Measurements from ENCODE around the gene PMPCA.

PMPCA gene

DNA sequence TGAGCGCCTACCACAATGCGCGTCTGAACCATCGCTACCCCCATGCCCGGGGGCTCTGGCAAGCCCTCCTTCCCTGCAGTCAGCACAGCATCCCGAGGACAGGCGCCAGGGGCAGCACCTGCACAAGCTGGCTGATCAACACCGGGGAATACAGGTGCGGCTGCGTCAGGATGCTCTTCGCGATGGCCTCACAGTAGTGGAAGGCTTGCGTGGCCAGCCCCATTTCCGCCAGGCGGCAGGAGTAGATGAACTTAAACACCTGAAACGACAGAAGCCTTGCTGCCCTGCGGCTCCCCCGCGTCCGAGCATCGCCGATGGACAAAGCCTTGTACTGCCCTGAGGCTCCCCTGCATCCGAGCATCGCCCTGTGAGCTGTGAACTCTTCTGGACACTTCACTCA, 46.9 kb downstream of the PMPCA start:
- no peaks in the 10 kb centered on the region for H3K27me3 ChIP-seq (ENCODE audit: insufficient read depth, low read length)
- no peak overlapping the region for H3K9ac ChIP-seq (ENCODE audit: low read length)
- H3K27ac ChIP-seq (ENCODE audit: low read depth, low read length, poor library complexity, severe bottlenecking), result no peak overlapping the region
- H3K4me3 ChIP-seq (ENCODE audit: low read depth, low read length, poor library complexity, severe bottlenecking), result no peak overlapping the region
- H3K9me2 ChIP-seq (ENCODE audit: low read depth, low read length), result no peaks in the 10 kb centered on the region
- no peak overlapping the region for H2AFZ ChIP-seq (ENCODE audit: low read length)
- H3K9me3 ChIP-seq (ENCODE audit: low read length), result no peaks in the 10 kb centered on the region
- no peaks in the 10 kb centered on the region for H4K20me1 ChIP-seq (ENCODE audit: insufficient read depth, low read length)
- H3K36me3 ChIP-seq (ENCODE audit: insufficient read depth, low read length), result peaks cover 86% of the 10 kb centered on the region
- H3K4me1 ChIP-seq (ENCODE audit: insufficient read depth, low read length, severe bottlenecking), result no peaks in the 10 kb centered on the region
- H3K4me2 ChIP-seq (ENCODE audit: low read length), result no peak overlapping the region
- TF ChIP-seq, protein P1, sequence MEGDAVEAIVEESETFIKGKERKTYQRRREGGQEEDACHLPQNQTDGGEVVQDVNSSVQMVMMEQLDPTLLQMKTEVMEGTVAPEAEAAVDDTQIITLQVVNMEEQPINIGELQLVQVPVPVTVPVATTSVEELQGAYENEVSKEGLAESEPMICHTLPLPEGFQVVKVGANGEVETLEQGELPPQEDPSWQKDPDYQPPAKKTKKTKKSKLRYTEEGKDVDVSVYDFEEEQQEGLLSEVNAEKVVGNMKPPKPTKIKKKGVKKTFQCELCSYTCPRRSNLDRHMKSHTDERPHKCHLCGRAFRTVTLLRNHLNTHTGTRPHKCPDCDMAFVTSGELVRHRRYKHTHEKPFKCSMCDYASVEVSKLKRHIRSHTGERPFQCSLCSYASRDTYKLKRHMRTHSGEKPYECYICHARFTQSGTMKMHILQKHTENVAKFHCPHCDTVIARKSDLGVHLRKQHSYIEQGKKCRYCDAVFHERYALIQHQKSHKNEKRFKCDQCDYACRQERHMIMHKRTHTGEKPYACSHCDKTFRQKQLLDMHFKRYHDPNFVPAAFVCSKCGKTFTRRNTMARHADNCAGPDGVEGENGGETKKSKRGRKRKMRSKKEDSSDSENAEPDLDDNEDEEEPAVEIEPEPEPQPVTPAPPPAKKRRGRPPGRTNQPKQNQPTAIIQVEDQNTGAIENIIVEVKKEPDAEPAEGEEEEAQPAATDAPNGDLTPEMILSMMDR (IDR thresholded peaks at IDR 0.05; ENCODE audit: low read length), result no peak
- no peak for TF ChIP-seq EZH2 (IDR thresholded peaks at IDR 0.05; ENCODE audit: borderline replicate concordance, low read length)
- H3F3A ChIP-seq (ENCODE audit: insufficient read depth, low read length), result no peaks in the 10 kb centered on the region
- no peaks in the 10 kb centered on the region for H3K79me2 ChIP-seq (ENCODE audit: insufficient read depth, low read length)

DNA sequence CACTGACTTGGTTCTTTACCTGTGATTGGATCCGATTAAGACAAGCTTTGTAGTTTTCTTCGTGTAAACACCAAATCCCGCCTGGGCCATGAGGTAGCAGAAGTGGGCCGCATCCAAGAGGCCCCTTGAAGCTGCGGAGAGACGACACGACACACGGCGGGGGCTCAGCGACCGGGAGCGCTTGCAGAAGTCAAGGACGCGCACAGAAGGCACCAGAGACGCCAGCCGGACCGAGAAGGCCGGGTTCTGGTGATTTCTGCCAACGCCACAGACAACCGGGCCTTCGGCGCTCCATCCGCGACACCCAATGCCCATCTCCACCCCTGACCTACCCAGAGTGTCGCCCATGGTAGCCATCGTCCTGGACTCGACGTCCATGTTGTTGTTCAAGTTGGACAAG, 49.0 kb downstream of the PMPCA start:
- H3K27ac ChIP-seq (ENCODE audit: low read depth, low read length, poor library complexity, severe bottlenecking), result no peak overlapping the region
- H3K9ac ChIP-seq (ENCODE audit: low read length), result no peak overlapping the region
- H3K27me3 ChIP-seq (ENCODE audit: insufficient read depth, low read length), result no peaks in the 10 kb centered on the region
- no peaks in the 10 kb centered on the region for H3F3A ChIP-seq (ENCODE audit: insufficient read depth, low read length)
- no peaks in the 10 kb centered on the region for H3K4me1 ChIP-seq (ENCODE audit: insufficient read depth, low read length, severe bottlenecking)
- H3K36me3 ChIP-seq (ENCODE audit: insufficient read depth, low read length), result peaks cover 92% of the 10 kb centered on the region
- H3K4me3 ChIP-seq (ENCODE audit: low read depth, low read length, poor library complexity, severe bottlenecking), result no peak overlapping the region
- no peak overlapping the region for H3K4me2 ChIP-seq (ENCODE audit: low read length)
- no peaks in the 10 kb centered on the region for H4K20me1 ChIP-seq (ENCODE audit: insufficient read depth, low read length)
- H3K9me3 ChIP-seq (ENCODE audit: low read length), result no peaks in the 10 kb centered on the region
- TF ChIP-seq, protein P1 (IDR thresholded peaks at IDR 0.05; ENCODE audit: low read length), result no peak
- no peak for TF ChIP-seq EZH2 (IDR thresholded peaks at IDR 0.05; ENCODE audit: borderline replicate concordance, low read length)
- H2AFZ ChIP-seq (ENCODE audit: low read length), result no peak overlapping the region
- H3K79me2 ChIP-seq (ENCODE audit: insufficient read depth, low read length), result no peaks in the 10 kb centered on the region
- H3K9me2 ChIP-seq (ENCODE audit: low read depth, low read length), result no peaks in the 10 kb centered on the region

DNA sequence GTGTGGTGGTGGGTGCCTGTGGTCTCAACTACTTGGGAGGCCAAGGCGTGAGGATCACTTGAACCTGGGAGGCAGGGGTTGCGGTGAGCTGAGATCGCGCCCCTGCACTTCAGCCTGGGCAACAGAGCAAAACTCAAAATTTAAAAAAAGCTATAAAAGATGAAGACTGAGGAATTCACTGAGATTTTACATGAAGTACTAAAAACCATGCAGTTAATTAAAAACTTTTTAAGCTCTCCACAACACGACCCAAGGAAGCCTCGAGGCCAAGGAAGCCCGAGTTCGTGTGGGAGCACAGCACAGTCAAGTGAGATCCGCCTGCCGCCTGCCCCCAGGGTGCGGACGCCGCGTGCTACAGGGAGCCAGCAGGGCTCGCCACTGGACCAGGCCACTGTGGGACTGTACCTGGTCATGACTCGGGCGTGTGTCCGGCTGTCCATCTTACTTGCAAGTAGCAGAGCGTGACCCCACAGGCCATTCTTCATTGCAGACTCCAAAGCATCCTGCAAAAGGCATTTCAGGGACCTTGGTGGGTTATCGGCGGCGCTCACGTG, 50.4 kb downstream of the PMPCA start:
- Histone ChIP-seq H3K27me3 (ENCODE audit: insufficient read depth, low read length) (no peaks in the 10 kb centered on the region), H3K79me2 (ENCODE audit: insufficient read depth, low read length) (no peaks in the 10 kb centered on the region), H3K4me3 (ENCODE audit: low read depth, low read length, poor library complexity, severe bottlenecking) (no peak overlapping the region), H3K36me3 (ENCODE audit: insufficient read depth, low read length) (peaks cover 93% of the 10 kb centered on the region), H3K27ac (ENCODE audit: low read depth, low read length, poor library complexity, severe bottlenecking) (no peak overlapping the region), H3K9ac (ENCODE audit: low read length) (no peak overlapping the region), H3K4me2 (ENCODE audit: low read length) (no peak overlapping the region), H4K20me1 (ENCODE audit: insufficient read depth, low read length) (no peaks in the 10 kb centered on the region), H3K9me3 (ENCODE audit: low read length) (no peaks in the 10 kb centered on the region), H2AFZ (ENCODE audit: low read length) (no peak overlapping the region), H3F3A (ENCODE audit: insufficient read depth, low read length) (no peaks in the 10 kb centered on the region), H3K9me2 (ENCODE audit: low read depth, low read length) (no peaks in the 10 kb centered on the region), H3K4me1 (ENCODE audit: insufficient read depth, low read length, severe bottlenecking) (no peaks in the 10 kb centered on the region)
- TF ChIP-seq, protein P1 (IDR thresholded peaks at IDR 0.05; ENCODE audit: low read length), result no peak
- no peak for TF ChIP-seq EZH2 (IDR thresholded peaks at IDR 0.05; ENCODE audit: borderline replicate concordance, low read length)

Data from OCI-LY1 (cell line).